A673 (cell line): ENCODE measurements around the gene M6PR. TPM values are rescaled to one million over a fixed set of nuclear protein-coding genes. Genes with fewer than 3 reads are reported as not detected.

Experiments
- BruUV-seq: library from RNA; stranded (reverse); fragments of 400-500 nt; replicated peaks from 2 replicates; lab custom pipeline; 2021; lab: Mats Ljungman, UMichigan
- CTCF ChIA-PET: fragments of 300-600 bp; sonication (Branson Sonifier 250); formaldehyde crosslinking; loops from one replicate; lab custom pipeline; 2022; ENCODE audit warnings: antibody characterized with exemption; lab: Charles Lee
- POLR2A ChIA-PET: fragments of 300-600 bp; sonication (Branson Sonifier 250); formaldehyde crosslinking; loops from one replicate; lab custom pipeline; 2022; ENCODE audit warnings: antibody characterized with exemption; ENCODE audit not compliant: low non-redundant PET; lab: Charles Lee
- DNase-seq: peaks from one replicate; pipeline ENCODE4 v3.0.0-alpha.2; 2015; ENCODE audit warnings: low spot score
- H3K27ac ChIP-seq: fragments of 200-600 bp; sonication (generic); 2 replicates; pipeline ENCODE4 v1.5.1; 2016; ENCODE audit warnings: mixed run types, low read depth, mild to moderate bottlenecking, mixed read lengths, antibody characterized with exemption, low read length; ENCODE audit not compliant: poor library complexity, severe bottlenecking
- H3K27me3 ChIP-seq: fragments of 200-600 bp; sonication (generic); replicated peaks from 2 replicates; pipeline ENCODE4 v1.6.1; 2017; ENCODE audit warnings: mixed run types, low read depth, mild to moderate bottlenecking, mixed read lengths, antibody characterized with exemption, low read length; ENCODE audit not compliant: insufficient read depth, poor library complexity
- H3K36me3 ChIP-seq: fragments of 200-600 bp; sonication (generic); 2 replicates; pipeline ENCODE4 v1.6.1; 2016; ENCODE audit warnings: mixed run types, mild to moderate bottlenecking, mixed read lengths, antibody characterized with exemption, low read length; ENCODE audit not compliant: insufficient read depth, poor library complexity, severe bottlenecking
- H3K4me1 ChIP-seq: fragments of 200-600 bp; sonication (generic); 2 replicates; pipeline ENCODE4 v1.6.1; 2017; ENCODE audit warnings: mixed run types, mild to moderate bottlenecking, mixed read lengths, antibody characterized with exemption, low read length; ENCODE audit not compliant: insufficient read depth, poor library complexity, severe bottlenecking
- H3K4me3 ChIP-seq: fragments of 200-600 bp; sonication (generic); 2 replicates; pipeline ENCODE4 v1.5.1; 2016; ENCODE audit warnings: low read depth, mixed run types, mild to moderate bottlenecking, mixed read lengths, low read length; ENCODE audit not compliant: poor library complexity, severe bottlenecking
- H3K9me3 ChIP-seq: fragments of 200-600 bp; sonication (generic); 2 replicates; pipeline ENCODE4 v1.6.1; 2016; ENCODE audit warnings: mixed run types, low read depth, mild to moderate bottlenecking, mixed read lengths, antibody characterized with exemption, low read length; ENCODE audit not compliant: poor library complexity, severe bottlenecking
- EZH2 ChIP-seq: fragments of 200-600 bp; sonication (generic); IDR thresholded peaks from 2 replicates; pipeline ENCODE4 v1.6.1; 2017; ENCODE audit warnings: borderline replicate concordance, low read depth, mild to moderate bottlenecking, mixed read lengths, antibody characterized with exemption, low read length; ENCODE audit not compliant: poor library complexity, severe bottlenecking
- intact Hi-C: fragments of 100-400 bp; cut with micrococcal nuclease; formaldehyde crosslinking; loops from one replicate; pipeline ENCODE4 v1.10.0; 2022; ENCODE audit not compliant: unreplicated experiment
- total RNA-seq: library from RNA; stranded (reverse); gene quantifications from 2 replicates; pipeline ENCODE4 v1.2.3, GENCODE V29; 2021
- TF ChIP-seq, protein P1 (sequence below): fragments of 300-800, 200-600 bp; sonication (generic); conservative IDR thresholded peaks from 2 replicates; pipeline ENCODE4 v1.5.1; 2017; ENCODE audit warnings: low read depth, mild to moderate bottlenecking, antibody characterized with exemption, low read length, moderate library complexity, mixed read lengths

The M6PR gene
- total RNA-seq, 1 experiment from 2014 or later: 160 TPM

DNA sequence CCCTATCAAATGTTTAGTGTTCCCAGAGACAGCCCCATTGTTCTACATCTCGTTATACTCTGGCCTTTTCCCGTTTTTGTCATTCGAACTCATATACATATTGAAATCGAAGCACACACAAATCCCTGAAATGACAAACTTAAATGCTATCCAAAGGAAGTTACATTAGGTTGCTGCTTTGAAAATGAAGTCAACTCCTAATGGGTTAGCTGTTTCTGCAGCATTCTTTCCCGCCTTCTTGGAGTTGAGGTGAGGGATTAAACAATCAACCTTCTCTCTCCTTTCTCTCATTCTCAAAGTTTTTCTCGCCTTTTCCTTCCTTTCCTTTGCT is 35.8 kb downstream of the M6PR start:
- TF ChIP-seq, protein P1, sequence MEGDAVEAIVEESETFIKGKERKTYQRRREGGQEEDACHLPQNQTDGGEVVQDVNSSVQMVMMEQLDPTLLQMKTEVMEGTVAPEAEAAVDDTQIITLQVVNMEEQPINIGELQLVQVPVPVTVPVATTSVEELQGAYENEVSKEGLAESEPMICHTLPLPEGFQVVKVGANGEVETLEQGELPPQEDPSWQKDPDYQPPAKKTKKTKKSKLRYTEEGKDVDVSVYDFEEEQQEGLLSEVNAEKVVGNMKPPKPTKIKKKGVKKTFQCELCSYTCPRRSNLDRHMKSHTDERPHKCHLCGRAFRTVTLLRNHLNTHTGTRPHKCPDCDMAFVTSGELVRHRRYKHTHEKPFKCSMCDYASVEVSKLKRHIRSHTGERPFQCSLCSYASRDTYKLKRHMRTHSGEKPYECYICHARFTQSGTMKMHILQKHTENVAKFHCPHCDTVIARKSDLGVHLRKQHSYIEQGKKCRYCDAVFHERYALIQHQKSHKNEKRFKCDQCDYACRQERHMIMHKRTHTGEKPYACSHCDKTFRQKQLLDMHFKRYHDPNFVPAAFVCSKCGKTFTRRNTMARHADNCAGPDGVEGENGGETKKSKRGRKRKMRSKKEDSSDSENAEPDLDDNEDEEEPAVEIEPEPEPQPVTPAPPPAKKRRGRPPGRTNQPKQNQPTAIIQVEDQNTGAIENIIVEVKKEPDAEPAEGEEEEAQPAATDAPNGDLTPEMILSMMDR: no peak
- TF ChIP-seq EZH2: no peak
- Histone ChIP-seq H3K36me3 (peaks cover 5% of the 10 kb centered on the region), H3K4me1 (peaks cover 9% of the 10 kb centered on the region), H3K4me3 (peak overlapping the region; percentile 68), H3K27ac (peak overlapping the region; percentile 78), H3K27me3 (no peaks in the 10 kb centered on the region), H3K9me3 (no peaks in the 10 kb centered on the region)
- POLR2A ChIA-PET: no interaction called here
- intact Hi-C loops: loop anchor here (5.0 kb wide), 1 partner anchor 34 kb away; the partner anchor contains the start of gene M6PR
- CTCF ChIA-PET: no interaction called here
- BruUV-seq: TSS peak; percentile 87
- DNase-seq: no peak

DNA sequence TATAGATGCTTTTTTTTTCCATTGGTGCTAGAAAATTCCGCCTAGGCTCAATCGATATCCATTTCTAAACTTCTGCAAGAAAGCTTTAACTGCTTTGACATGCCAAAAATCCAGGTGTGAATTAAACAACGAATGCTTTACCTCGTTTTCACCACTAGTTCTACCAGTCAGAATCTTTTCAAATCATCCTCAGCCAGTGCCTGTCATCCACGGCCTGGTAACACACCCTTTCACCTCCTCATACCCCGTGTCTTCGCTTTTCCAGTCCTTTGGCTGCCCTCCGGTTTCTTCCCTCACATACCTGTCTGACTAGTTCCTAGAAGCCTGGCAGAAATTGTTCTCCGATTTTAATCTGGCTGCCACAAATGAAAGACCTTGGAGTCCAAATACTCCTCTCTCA is 36.5 kb downstream of the M6PR start:
- H3K27me3 ChIP-seq: no peaks in the 10 kb centered on the region
- POLR2A ChIA-PET: no interaction called here
- BruUV-seq: no TSS peak
- DNase-seq: no peak
- H3K4me3 ChIP-seq: no peak overlapping the region
- intact Hi-C loops: loop anchor here (5.0 kb wide), 1 partner anchor 34 kb away; the partner anchor contains the start of gene M6PR
- no peaks in the 10 kb centered on the region for H3K36me3 ChIP-seq
- peaks cover 9% of the 10 kb centered on the region for H3K4me1 ChIP-seq
- CTCF ChIA-PET: no interaction called here
- TF ChIP-seq, protein P1: 0 out of 2 replicates have a peak, but pooled peaks have one; percentile 14
- no peak for TF ChIP-seq EZH2
- no peak overlapping the region for H3K27ac ChIP-seq
- H3K9me3 ChIP-seq: no peaks in the 10 kb centered on the region

DNA sequence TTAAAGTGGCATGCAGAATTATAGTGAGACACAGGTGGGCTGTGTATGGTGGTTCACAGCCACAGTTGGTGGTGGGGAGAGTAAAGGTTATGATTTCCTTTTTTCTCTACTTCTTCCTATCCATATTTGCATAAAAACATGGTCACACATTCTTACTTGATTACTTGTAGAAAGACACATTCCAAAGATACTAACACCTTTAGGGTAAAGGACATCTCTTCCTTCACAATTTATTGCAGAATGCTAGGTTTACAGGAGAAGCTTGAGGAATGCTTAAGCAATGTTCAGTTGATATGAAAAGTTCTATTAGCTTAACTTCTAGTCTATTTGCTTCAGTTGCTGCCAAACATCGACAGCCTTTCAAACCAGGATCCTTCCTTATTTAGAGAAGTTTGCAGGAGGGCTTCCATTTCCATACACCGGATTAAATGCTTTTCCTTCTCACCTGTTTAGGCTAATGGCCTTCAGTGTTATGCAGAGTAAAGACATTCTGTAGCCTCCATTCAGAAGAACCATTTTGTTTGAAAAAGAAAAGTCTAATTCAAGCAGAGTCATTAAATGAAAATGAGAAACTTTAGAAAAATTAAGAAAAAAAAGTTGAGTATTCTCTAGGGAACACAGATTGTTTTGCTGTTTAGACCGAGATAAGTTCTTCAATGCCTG is 37.7 kb downstream of the M6PR start:
- no peak for DNase-seq
- no peaks in the 10 kb centered on the region for H3K9me3 ChIP-seq
- peaks cover 9% of the 10 kb centered on the region for H3K4me1 ChIP-seq
- no TSS peak for BruUV-seq
- no peak overlapping the region for H3K27ac ChIP-seq
- H3K27me3 ChIP-seq: no peaks in the 10 kb centered on the region
- intact Hi-C loops: loop anchor here (5.0 kb wide), 1 partner anchor 36 kb away; the partner anchor contains the start of gene M6PR
- ChIA-PET CTCF (no interaction called here), POLR2A (no interaction called here)
- H3K36me3 ChIP-seq: no peaks in the 10 kb centered on the region
- H3K4me3 ChIP-seq: no peak overlapping the region
- TF ChIP-seq, protein P1: no peak
- TF ChIP-seq EZH2: no peak
